ENCODE measurements around the gene FA2H.

Gene FA2H

GRCh38 chr16:74785031-74785430 is 10.4 kb upstream of the FA2H start:
- DNase-seq (ENCODE audit: low read depth), result no peak
- no peak for TF ChIP-seq CTCF (IDR thresholded peaks at IDR 0.05; ENCODE audit: insufficient read depth, low read depth, low read length, missing control alignments)
- no peak overlapping the region for H3K4me3 ChIP-seq (ENCODE audit: low read depth, low read length)

- DNase-seq (ENCODE audit: low read depth), result no peak
- H3K4me3 ChIP-seq (ENCODE audit: low read depth, low read length), result no peak overlapping the region
- no peak for TF ChIP-seq CTCF (IDR thresholded peaks at IDR 0.05; ENCODE audit: insufficient read depth, low read depth, low read length, missing control alignments)
Measured at GRCh38 chr16:74778646-74779045, 4.0 kb upstream of the FA2H start.

GRCh38 chr16:74776926-74777325 is 2.3 kb upstream of the FA2H start:
- DNase-seq (ENCODE audit: low read depth), result no peak
- no peak overlapping the region for H3K4me3 ChIP-seq (ENCODE audit: low read depth, low read length)
- no peak for TF ChIP-seq CTCF (IDR thresholded peaks at IDR 0.05; ENCODE audit: insufficient read depth, low read depth, low read length, missing control alignments)

GRCh38 chr16:74775255-74775654 is 635 bp upstream of the FA2H start:
- no peak for DNase-seq (ENCODE audit: low read depth)
- peak overlapping the region; percentile 50 for H3K4me3 ChIP-seq (ENCODE audit: low read depth, low read length)
- no peak for TF ChIP-seq CTCF (IDR thresholded peaks at IDR 0.05; ENCODE audit: insufficient read depth, low read depth, low read length, missing control alignments)

- TF ChIP-seq CTCF (IDR thresholded peaks at IDR 0.05; ENCODE audit: insufficient read depth, low read depth, low read length, missing control alignments), result no peak
- DNase-seq (ENCODE audit: low read depth), result no peak
- H3K4me3 ChIP-seq (ENCODE audit: low read depth, low read length), result peak overlapping the region; percentile 40
Measured at GRCh38 chr16:74773446-74774222, 986 bp downstream of the FA2H start.

- DNase-seq (ENCODE audit: low read depth), result peak; percentile 87
- no peak for TF ChIP-seq CTCF (IDR thresholded peaks at IDR 0.05; ENCODE audit: insufficient read depth, low read depth, low read length, missing control alignments)
- H3K4me3 ChIP-seq (ENCODE audit: low read depth, low read length), result no peak overlapping the region
Measured at GRCh38 chr16:74771656-74772315, 2.8 kb downstream of the FA2H start.
